Measurements from ENCODE around the gene GPA33. TPM values are rescaled to one million over a fixed set of nuclear protein-coding genes. Genes with fewer than 3 reads are reported as not detected.

The GPA33 gene
- total and polyA plus RNA-seq, 2 experiments from 2014 or later: 1.5 to 5.8 TPM

GRCh38 chr1:167117225-167117624 lies 27.0 kb upstream of the GPA33 start:
- WGBS (ENCODE audit: low lambda C conversion rate, missing lambda C conversion rate): 96% methylated on average over 9 of the region's 9 CpGs
- no peak overlapping the region for H3K27ac ChIP-seq

GRCh38 chr1:167116174-167116573 lies 26.0 kb upstream of the GPA33 start:
- no peak overlapping the region for H3K4me2 ChIP-seq
- no peaks in the 10 kb centered on the region for H3K9me3 ChIP-seq (ENCODE audit: low read depth)
- 36% methylated on average over 1 of the region's 1 CpG for WGBS (ENCODE audit: low lambda C conversion rate, missing lambda C conversion rate)
- no peaks in the 10 kb centered on the region for H3K36me3 ChIP-seq (replicated peaks; ENCODE audit: insufficient read depth, low read depth)
- no peaks in the 10 kb centered on the region for H4K20me1 ChIP-seq (ENCODE audit: insufficient read depth, poor library complexity, severe bottlenecking)
- H3K27ac ChIP-seq: no peak overlapping the region
- H3K9me2 ChIP-seq (replicated peaks; ENCODE audit: insufficient read depth): no peaks in the 10 kb centered on the region
- no peak for DNase-seq (ENCODE audit: low spot score)
- no peak overlapping the region for H2AFZ ChIP-seq
- no peaks in the 10 kb centered on the region for H3K79me2 ChIP-seq
- TF ChIP-seq EZH2phosphoT487 (IDR thresholded peaks at IDR 0.05; ENCODE audit: low read depth, severe bottlenecking, unreplicated experiment) (no peak), EZH2 (IDR thresholded peaks at IDR 0.05; ENCODE audit: borderline replicate concordance) (no peak), CTCF (IDR thresholded peaks at IDR 0.05; ENCODE audit: poor library complexity) (no peak)
- no peaks in the 10 kb centered on the region for H3K4me1 ChIP-seq (ENCODE audit: insufficient read depth)
- no peak overlapping the region for H3K4me3 ChIP-seq
- no peaks in the 10 kb centered on the region for H3K27me3 ChIP-seq

More at GRCh38 chr1:167117225-167117624, 27.0 kb upstream of the GPA33 start:
- H3K9me3 ChIP-seq (ENCODE audit: low read depth): no peaks in the 10 kb centered on the region
- no peaks in the 10 kb centered on the region for H3K9me2 ChIP-seq (replicated peaks; ENCODE audit: insufficient read depth)
- TF ChIP-seq EZH2 (IDR thresholded peaks at IDR 0.05; ENCODE audit: borderline replicate concordance): no peak
- TF ChIP-seq EZH2phosphoT487 (IDR thresholded peaks at IDR 0.05; ENCODE audit: low read depth, severe bottlenecking, unreplicated experiment): no peak
- no peak for TF ChIP-seq CTCF (IDR thresholded peaks at IDR 0.05; ENCODE audit: poor library complexity)
- H3K36me3 ChIP-seq (replicated peaks; ENCODE audit: insufficient read depth, low read depth): no peaks in the 10 kb centered on the region
- H2AFZ ChIP-seq: no peak overlapping the region
- no peaks in the 10 kb centered on the region for H3K27me3 ChIP-seq
- no peak for DNase-seq (ENCODE audit: low spot score)
- H3K79me2 ChIP-seq: no peaks in the 10 kb centered on the region
- no peak overlapping the region for H3K4me2 ChIP-seq
- no peaks in the 10 kb centered on the region for H3K4me1 ChIP-seq (ENCODE audit: insufficient read depth)
- H3K4me3 ChIP-seq: no peak overlapping the region
- no peaks in the 10 kb centered on the region for H4K20me1 ChIP-seq (ENCODE audit: insufficient read depth, poor library complexity, severe bottlenecking)

GRCh38 chr1:167115655-167116054 lies 25.5 kb upstream of the GPA33 start:
- TF ChIP-seq EZH2 (IDR thresholded peaks at IDR 0.05; ENCODE audit: borderline replicate concordance) (no peak), CTCF (IDR thresholded peaks at IDR 0.05; ENCODE audit: poor library complexity) (no peak), EZH2phosphoT487 (IDR thresholded peaks at IDR 0.05; ENCODE audit: low read depth, severe bottlenecking, unreplicated experiment) (no peak)
- no peak overlapping the region for H3K4me2 ChIP-seq
- H3K27ac ChIP-seq: no peak overlapping the region
- 60% methylated on average over 5 of the region's 5 CpGs for WGBS (ENCODE audit: low lambda C conversion rate, missing lambda C conversion rate)
- no peaks in the 10 kb centered on the region for H3K27me3 ChIP-seq
- no peaks in the 10 kb centered on the region for H3K9me3 ChIP-seq (ENCODE audit: low read depth)
- DNase-seq (ENCODE audit: low spot score): no peak
- no peaks in the 10 kb centered on the region for H3K9me2 ChIP-seq (replicated peaks; ENCODE audit: insufficient read depth)
- H3K4me3 ChIP-seq: no peak overlapping the region
- no peak overlapping the region for H2AFZ ChIP-seq
- H3K79me2 ChIP-seq: no peaks in the 10 kb centered on the region
- no peaks in the 10 kb centered on the region for H4K20me1 ChIP-seq (ENCODE audit: insufficient read depth, poor library complexity, severe bottlenecking)
- H3K4me1 ChIP-seq (ENCODE audit: insufficient read depth): no peaks in the 10 kb centered on the region
- no peaks in the 10 kb centered on the region for H3K36me3 ChIP-seq (replicated peaks; ENCODE audit: insufficient read depth, low read depth)

- no peak for DNase-seq (ENCODE audit: low spot score)
- no peak overlapping the region for H2AFZ ChIP-seq
- H4K20me1 ChIP-seq (ENCODE audit: insufficient read depth, poor library complexity, severe bottlenecking): no peaks in the 10 kb centered on the region
- H3K4me1 ChIP-seq (ENCODE audit: insufficient read depth): no peaks in the 10 kb centered on the region
- H3K9me2 ChIP-seq (replicated peaks; ENCODE audit: insufficient read depth): no peaks in the 10 kb centered on the region
- H3K4me3 ChIP-seq: no peak overlapping the region
- H3K27me3 ChIP-seq: no peaks in the 10 kb centered on the region
- H3K9me3 ChIP-seq (ENCODE audit: low read depth): no peaks in the 10 kb centered on the region
- no peak overlapping the region for H3K4me2 ChIP-seq
- H3K36me3 ChIP-seq (replicated peaks; ENCODE audit: insufficient read depth, low read depth): no peaks in the 10 kb centered on the region
- no peak overlapping the region for H3K27ac ChIP-seq
- no peaks in the 10 kb centered on the region for H3K79me2 ChIP-seq
- no peak for TF ChIP-seq CTCF (IDR thresholded peaks at IDR 0.05; ENCODE audit: poor library complexity)
- TF ChIP-seq EZH2phosphoT487 (IDR thresholded peaks at IDR 0.05; ENCODE audit: low read depth, severe bottlenecking, unreplicated experiment): no peak
- no peak for TF ChIP-seq EZH2 (IDR thresholded peaks at IDR 0.05; ENCODE audit: borderline replicate concordance)
These were observed 24.5 kb upstream of the GPA33 start for GRCh38 chr1:167114725-167115124.
